ENCODE results near the gene LBHD2. TPM values are rescaled to one million over a fixed set of nuclear protein-coding genes. Genes with fewer than 3 reads are reported as not detected.
"Not testable (repeated sequence)": the region's sequence is repeated elsewhere in the genome, so short reads cannot be mapped to it uniquely, and the experiment has no call there.

Gene LBHD2
- total RNA-seq, 3 donors from 2014 or later: not detected

DNA sequence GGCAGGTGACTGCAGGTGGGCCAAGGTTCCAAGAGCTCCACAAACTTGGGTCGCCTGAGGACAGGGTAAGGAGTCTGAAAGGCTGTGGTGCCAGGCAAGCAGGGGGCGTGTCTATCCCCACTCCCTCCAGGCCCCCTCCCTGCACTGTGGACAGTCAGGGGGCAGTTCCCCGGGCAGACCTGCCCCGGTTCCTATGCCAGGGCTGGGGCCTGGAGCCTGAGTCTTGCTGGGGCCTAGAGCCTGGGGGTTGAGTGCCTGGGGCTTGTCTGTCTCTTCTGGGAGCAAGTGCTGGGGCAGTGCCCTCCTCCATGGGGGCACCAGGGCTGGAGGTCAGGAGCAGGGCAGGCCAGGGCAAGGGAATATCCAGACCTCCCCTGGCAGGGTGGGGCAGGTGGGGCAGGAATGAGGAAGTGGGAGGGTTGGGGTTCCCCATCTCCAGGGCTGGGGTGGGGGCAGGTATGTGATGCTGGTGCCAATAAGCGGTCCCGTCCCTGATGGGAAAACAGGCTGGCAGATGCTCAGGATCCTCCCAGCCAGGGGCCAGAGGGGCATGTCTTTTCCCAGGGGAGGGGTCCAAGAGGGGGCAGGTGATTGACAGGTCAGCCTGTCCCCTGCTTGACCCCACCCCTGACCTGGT is 27.3 kb downstream of the LBHD2 start:
- intact Hi-C loops (cut with DNase I, micrococcal nuclease): no loop called here
- TF ChIP-seq, protein P1, sequence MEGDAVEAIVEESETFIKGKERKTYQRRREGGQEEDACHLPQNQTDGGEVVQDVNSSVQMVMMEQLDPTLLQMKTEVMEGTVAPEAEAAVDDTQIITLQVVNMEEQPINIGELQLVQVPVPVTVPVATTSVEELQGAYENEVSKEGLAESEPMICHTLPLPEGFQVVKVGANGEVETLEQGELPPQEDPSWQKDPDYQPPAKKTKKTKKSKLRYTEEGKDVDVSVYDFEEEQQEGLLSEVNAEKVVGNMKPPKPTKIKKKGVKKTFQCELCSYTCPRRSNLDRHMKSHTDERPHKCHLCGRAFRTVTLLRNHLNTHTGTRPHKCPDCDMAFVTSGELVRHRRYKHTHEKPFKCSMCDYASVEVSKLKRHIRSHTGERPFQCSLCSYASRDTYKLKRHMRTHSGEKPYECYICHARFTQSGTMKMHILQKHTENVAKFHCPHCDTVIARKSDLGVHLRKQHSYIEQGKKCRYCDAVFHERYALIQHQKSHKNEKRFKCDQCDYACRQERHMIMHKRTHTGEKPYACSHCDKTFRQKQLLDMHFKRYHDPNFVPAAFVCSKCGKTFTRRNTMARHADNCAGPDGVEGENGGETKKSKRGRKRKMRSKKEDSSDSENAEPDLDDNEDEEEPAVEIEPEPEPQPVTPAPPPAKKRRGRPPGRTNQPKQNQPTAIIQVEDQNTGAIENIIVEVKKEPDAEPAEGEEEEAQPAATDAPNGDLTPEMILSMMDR (IDR thresholded peaks at IDR 0.05): no peak
- Histone ChIP-seq H3K4me1 (ENCODE audit: low read depth) (peaks cover 15% of the 10 kb centered on the region), H3K4me3 (no peak overlapping the region), H3K9me3 (no peaks in the 10 kb centered on the region), H3K36me3 (ENCODE audit: low read depth) (no peaks in the 10 kb centered on the region)
- ATAC-seq (peak; percentile 12), DNase-seq (peak in 1 of 3 donors; percentile 42)

DNA sequence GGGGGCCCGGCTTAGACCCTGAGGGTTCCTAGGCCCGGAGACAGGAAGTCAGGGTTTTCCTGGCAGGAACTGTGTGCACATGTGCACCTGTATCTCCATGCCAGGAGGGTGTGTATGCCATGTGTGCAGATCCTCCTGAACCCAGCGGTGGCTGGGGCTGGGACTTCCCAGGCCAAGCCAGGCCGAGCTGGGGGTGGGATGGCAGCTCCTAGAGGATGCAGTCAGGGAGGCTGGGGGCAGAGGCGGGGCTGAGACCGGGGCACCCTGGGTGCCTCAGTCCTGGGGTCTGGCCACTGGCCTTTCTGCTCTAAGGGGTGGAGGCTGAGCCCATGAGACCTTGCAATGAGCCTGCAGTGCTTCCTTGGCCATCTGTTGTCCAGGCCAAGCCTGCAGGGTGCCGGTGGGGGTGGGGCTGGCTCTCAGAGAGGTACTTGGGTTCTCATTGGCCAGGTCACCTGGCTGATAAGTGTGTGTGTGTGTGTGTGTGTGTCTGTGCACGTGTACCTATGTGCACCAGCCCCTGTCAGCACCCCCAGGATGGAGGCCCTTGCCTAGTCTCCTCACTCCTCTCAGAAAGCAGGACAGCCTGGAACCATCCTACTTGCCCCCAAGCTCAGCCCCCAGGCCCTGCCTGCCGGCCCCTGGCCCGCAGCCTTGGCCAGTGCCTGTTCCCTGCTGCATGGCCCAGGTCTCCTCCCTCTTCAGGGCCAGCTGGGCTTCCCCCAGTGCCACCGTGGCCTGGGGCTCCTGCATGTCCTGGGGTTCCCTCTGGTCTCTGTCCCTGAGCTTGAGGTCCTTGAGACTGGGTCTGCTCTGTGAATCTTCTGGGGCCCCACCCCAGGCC is 28.6 kb downstream of the LBHD2 start:
- DNase-seq (peak in 2 of 3 donors; percentile 42 to 50), ATAC-seq (peak; percentile 25)
- peaks cover 15% of the 10 kb centered on the region for H3K4me1 ChIP-seq (ENCODE audit: low read depth)
- TF ChIP-seq, protein P1 (IDR thresholded peaks at IDR 0.05): no peak
- intact Hi-C loops (cut with DNase I, micrococcal nuclease): no loop called here
- H3K36me3 ChIP-seq (ENCODE audit: low read depth): no peaks in the 10 kb centered on the region
- H3K4me3 ChIP-seq: no peak overlapping the region
- H3K9me3 ChIP-seq: no peaks in the 10 kb centered on the region

DNA sequence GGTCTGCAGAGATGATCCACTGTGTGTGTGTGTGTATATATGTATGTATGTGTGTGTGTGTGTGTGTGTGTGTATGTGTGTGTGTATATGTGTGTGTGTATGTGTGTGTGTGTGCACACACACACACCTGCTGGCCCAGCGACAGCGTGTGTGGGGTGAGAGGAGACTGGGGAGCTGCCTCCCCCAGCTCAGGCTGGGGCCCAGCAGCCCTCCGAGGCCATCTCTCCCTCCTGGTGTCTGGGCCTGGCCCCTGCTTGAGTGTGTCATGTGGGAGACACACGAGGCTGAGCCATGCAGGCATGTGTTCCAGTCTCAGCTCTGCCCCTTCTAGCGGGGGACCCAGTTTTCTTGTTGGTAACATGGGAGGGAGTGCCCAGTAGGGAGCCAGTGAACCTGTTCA is 29.3 kb downstream of the LBHD2 start:
- TF ChIP-seq, protein P1 (IDR thresholded peaks at IDR 0.05): no peak
- ATAC-seq: no peak
- no peak overlapping the region for H3K4me3 ChIP-seq

DNA sequence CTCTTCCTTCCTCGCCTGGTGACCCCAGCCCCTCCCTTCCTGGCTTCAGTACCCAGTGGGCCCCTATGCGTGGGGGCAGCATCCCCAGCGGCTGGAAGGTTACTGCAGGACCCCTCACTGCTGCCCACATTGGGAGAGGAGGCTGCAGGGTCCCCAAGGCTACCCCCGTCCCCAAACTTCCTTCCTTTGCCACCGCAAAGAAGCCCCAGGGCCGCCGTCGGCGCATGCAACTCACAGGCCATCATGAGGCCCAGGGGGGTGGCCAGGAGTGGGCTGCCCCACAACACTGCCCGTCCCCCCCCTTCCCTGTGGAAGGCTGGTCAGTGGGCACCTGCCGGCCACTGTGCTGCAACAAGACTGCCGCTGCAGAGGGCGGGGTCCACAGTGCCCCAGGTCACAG is 29.8 kb downstream of the LBHD2 start:
- no peaks in the 10 kb centered on the region for H3K36me3 ChIP-seq (ENCODE audit: low read depth)
- TF ChIP-seq, protein P1 (IDR thresholded peaks at IDR 0.05): no peak
- intact Hi-C loops (cut with DNase I, micrococcal nuclease): no loop called here
- peak in 1 of 3 donors; percentile 39 for DNase-seq
- H3K4me3 ChIP-seq: no peak overlapping the region
- no peak for ATAC-seq
- no peaks in the 10 kb centered on the region for H3K9me3 ChIP-seq
- peaks cover 18% of the 10 kb centered on the region for H3K4me1 ChIP-seq (ENCODE audit: low read depth)

More for the DNA sequence above, 29.3 kb downstream of the LBHD2 start:
- peaks cover 16% of the 10 kb centered on the region for H3K4me1 ChIP-seq (ENCODE audit: low read depth)
- H3K9me3 ChIP-seq: no peaks in the 10 kb centered on the region
- no peak for DNase-seq
- H3K36me3 ChIP-seq (ENCODE audit: low read depth): no peaks in the 10 kb centered on the region
- intact Hi-C loops (cut with DNase I, micrococcal nuclease): no loop called here

DNA sequence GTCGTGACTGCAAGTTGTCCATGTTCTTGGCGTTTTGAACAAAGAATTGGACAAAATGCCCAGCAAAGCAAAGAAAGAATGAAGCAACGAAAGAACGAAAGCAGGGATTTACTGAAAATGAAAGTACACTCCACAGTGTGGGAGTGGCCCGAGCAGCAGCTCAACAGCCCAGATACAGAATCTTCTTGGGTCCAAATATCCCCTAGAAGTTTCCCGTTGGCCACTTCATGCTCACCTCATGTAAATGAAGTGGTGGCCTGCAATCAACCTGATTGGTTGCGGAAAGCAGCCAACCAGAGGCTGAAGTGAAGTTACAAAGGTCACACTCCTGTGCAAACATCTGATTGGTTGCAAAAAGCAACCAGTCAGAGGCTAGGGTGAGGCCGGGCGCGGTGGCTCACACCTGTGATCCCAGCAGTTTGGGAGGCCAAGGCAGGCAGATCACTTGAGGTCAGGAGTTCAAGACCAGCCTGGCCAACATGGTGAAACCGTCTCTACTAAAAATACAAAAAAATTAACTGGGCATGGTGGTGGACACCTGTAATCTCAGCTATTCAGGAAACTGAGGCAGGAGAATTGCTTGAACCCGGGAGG is 31.2 kb downstream of the LBHD2 start:
- H3K4me3 ChIP-seq; H3K36me3 ChIP-seq (ENCODE audit: low read depth); intact Hi-C loops (cut with DNase I, micrococcal nuclease); H3K9me3 ChIP-seq: not testable (repeated sequence)
- ATAC-seq (peak; percentile 51), DNase-seq (peak; percentile 70 to 83 (median 77))
- H3K4me1 ChIP-seq (ENCODE audit: low read depth): peaks cover 18% of the 10 kb centered on the region
